DOHH2 (cell line): ENCODE data around the gene GPR108.

Source experiments
- H3F3A ChIP-seq: fragments of 200-600 bp; sonication (generic), shearing (Covaris generic); 2 replicates; pipeline ENCODE4 v1.6.0; 2016; ENCODE audit warnings: antibody characterized with exemption, mild to moderate bottlenecking; ENCODE audit not compliant: control insufficient read depth, insufficient read depth
- H3K27ac ChIP-seq: fragments of 200-600 bp; sonication (generic); 2 replicates; pipeline ENCODE4 v1.5.1; 2014; ENCODE audit warnings: low read depth, mild to moderate bottlenecking, low read length, moderate library complexity
- H3K27me3 ChIP-seq: fragments of 200-600 bp; sonication (generic); 2 replicates; pipeline ENCODE4 v1.6.1; 2014; ENCODE audit warnings: mild to moderate bottlenecking, low read length, mixed read lengths; ENCODE audit not compliant: control insufficient read depth
- H3K36me3 ChIP-seq: fragments of 200-600 bp; sonication (generic); 2 replicates; pipeline ENCODE4 v1.6.1; 2014; ENCODE audit warnings: mild to moderate bottlenecking, low read length, moderate library complexity, mixed read lengths; ENCODE audit not compliant: control insufficient read depth
- H3K4me1 ChIP-seq: fragments of 200-600 bp; sonication (generic); 2 replicates; pipeline ENCODE4 v1.6.1; 2014; ENCODE audit warnings: mild to moderate bottlenecking, low read length, mixed read lengths; ENCODE audit not compliant: control insufficient read depth
- H3K4me2 ChIP-seq: fragments of 200-600 bp; sonication (generic); 2 replicates; pipeline ENCODE4 v1.6.0; 2014; ENCODE audit warnings: mild to moderate bottlenecking, low read length, moderate library complexity
- H3K4me3 ChIP-seq: fragments of 200-600 bp; sonication (generic); 2 replicates; pipeline ENCODE4 v1.5.1; 2014; ENCODE audit warnings: mild to moderate bottlenecking, low read length, mixed read lengths
- H3K79me2 ChIP-seq: fragments of 200-600 bp; sonication (generic); 2 replicates; pipeline ENCODE4 v1.6.1; 2014; ENCODE audit warnings: mild to moderate bottlenecking, low read length, mixed read lengths; ENCODE audit not compliant: control insufficient read depth
- H3K9me2 ChIP-seq: fragments of 200-600 bp; sonication (generic); replicated peaks from 2 replicates; pipeline ENCODE4 v1.6.1; 2014; ENCODE audit warnings: mild to moderate bottlenecking, low read length, mixed read lengths; ENCODE audit not compliant: control insufficient read depth
- H3K9me3 ChIP-seq: fragments of 200-600 bp; sonication (generic); 2 replicates; pipeline ENCODE4 v1.6.1; 2014; ENCODE audit warnings: antibody characterized with exemption, low read length, mixed read lengths; ENCODE audit not compliant: control insufficient read depth, insufficient read depth
- H4K20me1 ChIP-seq: fragments of 200-600 bp; sonication (generic); 2 replicates; pipeline ENCODE4 v1.6.0; 2014; ENCODE audit warnings: low read depth, mild to moderate bottlenecking, antibody characterized with exemption, low read length, moderate library complexity; ENCODE audit not compliant: control insufficient read depth, insufficient read depth
- EZH2phosphoT487 ChIP-seq: fragments of 200-600 bp; sonication (generic); IDR thresholded peaks from 2 replicates; pipeline ENCODE4 v1.6.1; 2017; ENCODE audit warnings: borderline replicate concordance, mild to moderate bottlenecking, antibody characterized with exemption, low read length, moderate library complexity, mixed read lengths
- TF ChIP-seq, protein P1 (sequence below): fragments of 200-600 bp; sonication (generic); IDR thresholded peaks from one replicate; pipeline ENCODE4 v1.5.1; 2014; ENCODE audit warnings: antibody characterized with exemption, mild to moderate bottlenecking, low read depth, low read length; ENCODE audit not compliant: poor library complexity, severe bottlenecking

GPR108 gene

DNA sequence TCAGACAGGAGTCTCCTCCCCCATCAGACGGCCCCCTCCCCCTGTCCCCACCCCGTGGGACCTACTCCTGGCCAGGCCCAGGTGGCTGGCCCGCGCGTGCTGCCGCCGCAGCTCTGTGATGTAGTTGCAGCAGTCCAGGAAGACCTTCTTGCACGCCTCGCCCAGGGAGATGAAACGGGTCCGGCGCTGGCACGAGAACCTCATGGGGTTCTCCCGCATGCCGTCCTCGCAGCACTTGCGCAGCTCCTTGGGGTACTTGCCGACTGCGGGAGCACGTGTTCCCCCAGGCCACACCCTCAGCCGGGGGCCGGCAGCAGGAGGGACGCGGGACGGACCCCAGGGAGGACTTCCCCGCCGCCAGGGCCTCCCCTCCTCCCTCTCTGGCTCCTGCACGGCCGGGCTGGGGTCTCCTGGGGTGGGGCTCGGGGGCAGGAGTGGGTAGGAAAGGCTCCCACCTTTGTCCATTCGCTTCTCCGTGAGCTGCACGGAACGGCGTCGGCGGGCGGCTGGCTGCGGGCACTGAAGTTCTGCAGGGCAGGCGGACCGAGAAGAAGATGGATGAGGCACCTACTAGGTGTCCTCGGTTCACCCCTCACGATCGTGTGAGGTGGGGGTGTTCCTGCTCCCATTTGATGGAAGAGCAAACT is 30.2 kb downstream of the GPR108 start:
- Histone ChIP-seq H3K27me3 (peaks cover 10% of the 10 kb centered on the region), H3K4me3 (no peak overlapping the region), H3K4me1 (no peaks in the 10 kb centered on the region), H3K9me3 (no peaks in the 10 kb centered on the region), H3K4me2 (no peak overlapping the region), H4K20me1 (no peaks in the 10 kb centered on the region), H3F3A (no peaks in the 10 kb centered on the region), H3K79me2 (no peaks in the 10 kb centered on the region), H3K36me3 (no peaks in the 10 kb centered on the region), H3K27ac (no peak overlapping the region), H3K9me2 (no peaks in the 10 kb centered on the region)
- TF ChIP-seq, protein P1, sequence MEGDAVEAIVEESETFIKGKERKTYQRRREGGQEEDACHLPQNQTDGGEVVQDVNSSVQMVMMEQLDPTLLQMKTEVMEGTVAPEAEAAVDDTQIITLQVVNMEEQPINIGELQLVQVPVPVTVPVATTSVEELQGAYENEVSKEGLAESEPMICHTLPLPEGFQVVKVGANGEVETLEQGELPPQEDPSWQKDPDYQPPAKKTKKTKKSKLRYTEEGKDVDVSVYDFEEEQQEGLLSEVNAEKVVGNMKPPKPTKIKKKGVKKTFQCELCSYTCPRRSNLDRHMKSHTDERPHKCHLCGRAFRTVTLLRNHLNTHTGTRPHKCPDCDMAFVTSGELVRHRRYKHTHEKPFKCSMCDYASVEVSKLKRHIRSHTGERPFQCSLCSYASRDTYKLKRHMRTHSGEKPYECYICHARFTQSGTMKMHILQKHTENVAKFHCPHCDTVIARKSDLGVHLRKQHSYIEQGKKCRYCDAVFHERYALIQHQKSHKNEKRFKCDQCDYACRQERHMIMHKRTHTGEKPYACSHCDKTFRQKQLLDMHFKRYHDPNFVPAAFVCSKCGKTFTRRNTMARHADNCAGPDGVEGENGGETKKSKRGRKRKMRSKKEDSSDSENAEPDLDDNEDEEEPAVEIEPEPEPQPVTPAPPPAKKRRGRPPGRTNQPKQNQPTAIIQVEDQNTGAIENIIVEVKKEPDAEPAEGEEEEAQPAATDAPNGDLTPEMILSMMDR: no peak
- TF ChIP-seq EZH2phosphoT487: no peak

DNA sequence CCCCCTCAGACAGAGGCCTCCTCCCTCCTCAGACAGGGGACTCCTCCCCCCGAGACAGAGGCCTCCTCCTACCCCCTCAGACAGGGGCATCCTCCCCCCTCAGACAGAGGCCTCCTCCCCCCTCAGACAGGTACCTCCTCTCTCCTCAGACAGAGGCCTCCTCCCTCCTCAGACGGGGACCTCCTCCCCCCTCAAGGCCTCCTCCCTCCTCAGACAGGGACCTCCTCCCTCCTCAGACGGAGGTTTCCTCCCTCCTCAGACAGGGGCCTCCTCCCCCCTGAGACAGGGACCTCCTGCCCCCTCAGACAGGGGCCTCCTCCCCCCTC is 30.8 kb downstream of the GPR108 start:
- Histone ChIP-seq H4K20me1 (no peaks in the 10 kb centered on the region), H3K27ac (no peak overlapping the region), H3K4me1 (no peaks in the 10 kb centered on the region), H3K4me3 (no peak overlapping the region), H3K9me3 (no peaks in the 10 kb centered on the region), H3K36me3 (no peaks in the 10 kb centered on the region), H3K9me2 (no peaks in the 10 kb centered on the region), H3K27me3 (peaks cover 10% of the 10 kb centered on the region), H3F3A (no peaks in the 10 kb centered on the region), H3K79me2 (no peaks in the 10 kb centered on the region), H3K4me2 (no peak overlapping the region)
- TF ChIP-seq, protein P1: no peak
- no peak for TF ChIP-seq EZH2phosphoT487

DNA sequence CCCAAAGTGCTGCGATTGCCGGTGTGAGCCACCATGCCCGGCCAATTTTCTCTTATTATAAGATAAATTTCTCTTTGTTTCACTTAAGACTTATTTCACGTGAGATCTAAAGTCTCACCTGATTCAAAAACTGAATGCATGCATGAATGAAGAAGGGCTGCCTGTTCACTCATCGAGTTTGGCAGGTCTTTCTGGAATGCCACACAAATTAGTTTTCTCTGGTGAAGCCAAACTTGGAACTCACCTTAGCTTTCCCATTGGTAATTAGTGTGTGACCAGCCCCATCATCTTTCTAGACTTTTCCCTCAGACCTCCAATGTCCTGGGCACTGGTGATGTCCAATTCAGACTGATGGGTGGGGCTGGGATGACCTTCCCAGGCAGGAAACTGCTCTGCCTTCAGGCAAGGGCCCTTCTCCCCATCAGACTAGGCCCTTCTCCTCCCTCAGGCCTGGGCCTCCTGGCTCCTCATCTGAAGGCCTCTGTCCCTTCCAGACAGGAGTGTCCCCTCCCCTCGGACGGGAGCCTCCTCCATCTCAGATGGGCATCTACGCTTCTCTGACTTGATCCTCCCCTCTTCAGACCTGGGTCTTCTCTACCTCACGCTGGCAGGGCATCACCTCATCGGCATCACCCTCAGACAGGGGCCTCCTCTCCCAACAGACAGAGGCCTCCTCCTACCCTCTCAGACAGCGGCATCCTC is 31.3 kb downstream of the GPR108 start:
- Histone ChIP-seq H3K4me2 (no peak overlapping the region), H3K79me2 (no peaks in the 10 kb centered on the region), H3K9me3 (no peaks in the 10 kb centered on the region), H3K9me2 (no peaks in the 10 kb centered on the region), H3K4me3 (no peak overlapping the region), H3K27me3 (peaks cover 10% of the 10 kb centered on the region), H3K4me1 (no peaks in the 10 kb centered on the region), H4K20me1 (no peaks in the 10 kb centered on the region), H3K27ac (no peak overlapping the region), H3K36me3 (no peaks in the 10 kb centered on the region), H3F3A (no peaks in the 10 kb centered on the region)
- no peak for TF ChIP-seq EZH2phosphoT487

DNA sequence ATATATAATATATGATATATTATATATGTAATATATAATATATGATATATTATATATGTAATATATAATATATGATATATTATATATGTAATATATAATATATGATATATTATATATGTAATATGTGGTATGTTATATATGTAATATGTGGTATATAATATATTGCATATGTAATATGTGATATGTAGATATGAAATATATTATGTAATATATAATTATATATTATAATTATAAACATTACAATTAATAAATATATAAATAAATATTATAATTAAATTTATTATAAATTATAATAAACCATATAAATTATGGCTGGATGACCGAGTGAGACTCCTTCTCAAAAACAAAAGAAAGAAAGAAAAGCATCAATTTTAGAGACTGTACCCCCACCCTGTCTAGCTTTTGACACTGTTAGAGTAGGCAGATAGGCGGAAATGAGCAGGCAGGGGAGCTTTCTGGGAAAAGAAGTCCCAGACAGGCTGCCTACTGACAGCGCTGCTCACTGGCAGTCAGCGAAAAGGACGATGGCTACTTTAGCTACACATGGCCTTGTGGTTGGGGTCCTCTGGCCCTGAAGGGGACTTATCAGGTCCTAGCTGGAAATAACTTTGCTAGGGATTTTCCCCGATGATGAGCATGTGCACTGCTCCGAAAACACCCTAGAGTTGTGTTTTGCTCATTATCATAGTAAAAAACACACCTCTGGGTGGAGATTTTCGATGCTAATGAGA is 36.6 kb downstream of the GPR108 start:
- no peaks in the 10 kb centered on the region for H3K27me3 ChIP-seq
- H3K4me2 ChIP-seq: no peak overlapping the region
- no peak for TF ChIP-seq EZH2phosphoT487
- TF ChIP-seq, protein P1: no peak
- no peak overlapping the region for H3K4me3 ChIP-seq
- no peaks in the 10 kb centered on the region for H3K9me3 ChIP-seq
- no peaks in the 10 kb centered on the region for H3F3A ChIP-seq
- no peaks in the 10 kb centered on the region for H3K9me2 ChIP-seq
- no peaks in the 10 kb centered on the region for H3K36me3 ChIP-seq
- no peaks in the 10 kb centered on the region for H3K79me2 ChIP-seq
- H4K20me1 ChIP-seq: no peaks in the 10 kb centered on the region
- no peaks in the 10 kb centered on the region for H3K4me1 ChIP-seq
- no peak overlapping the region for H3K27ac ChIP-seq
